Body of pancreas (tissue), 4 donors: ENCODE measurements around the gene SIRPA.

Source experiments
- POLR2A ChIP-seq, 3 donors: fragments of 450-650 bp; IDR thresholded peaks; one replicate each; pipeline ENCODE4 v1.6.1; 2016; ENCODE audit warnings: antibody characterized with exemption in 3 of 3, mild to moderate bottlenecking in 2 of 3
- TF ChIP-seq, protein P1 (sequence below), 7 experiments: fragments of 450-650 bp in 4 of 7; fragments of 200-600 bp in 3 of 7; sonication (generic) in 3 of 7; IDR thresholded peaks; one replicate each; pipeline ENCODE4 v1.5.1; 2016 to 2019; ENCODE audit warnings: antibody characterized with exemption in 7 of 7

DNA sequence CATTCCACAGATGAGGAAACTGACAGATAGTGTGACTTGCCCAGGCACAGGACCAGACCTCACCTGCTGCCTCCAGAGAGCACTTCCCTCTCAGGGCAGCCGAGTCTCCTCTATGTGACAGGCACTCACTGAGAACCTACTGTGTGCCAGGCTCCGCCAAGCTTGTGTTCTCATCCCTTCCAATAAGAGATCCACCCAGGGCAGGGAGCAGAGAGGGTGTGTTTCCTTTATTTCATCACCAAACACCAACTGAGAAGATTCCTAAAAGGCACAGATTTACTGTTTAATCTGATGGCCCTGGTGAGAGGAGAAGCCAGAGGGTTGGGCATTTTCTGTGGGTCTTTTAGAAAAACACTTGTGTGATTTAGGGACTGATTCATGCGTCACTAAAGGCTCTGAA is 20.5 kb downstream of the SIRPA start:
- TF ChIP-seq, protein P1, sequence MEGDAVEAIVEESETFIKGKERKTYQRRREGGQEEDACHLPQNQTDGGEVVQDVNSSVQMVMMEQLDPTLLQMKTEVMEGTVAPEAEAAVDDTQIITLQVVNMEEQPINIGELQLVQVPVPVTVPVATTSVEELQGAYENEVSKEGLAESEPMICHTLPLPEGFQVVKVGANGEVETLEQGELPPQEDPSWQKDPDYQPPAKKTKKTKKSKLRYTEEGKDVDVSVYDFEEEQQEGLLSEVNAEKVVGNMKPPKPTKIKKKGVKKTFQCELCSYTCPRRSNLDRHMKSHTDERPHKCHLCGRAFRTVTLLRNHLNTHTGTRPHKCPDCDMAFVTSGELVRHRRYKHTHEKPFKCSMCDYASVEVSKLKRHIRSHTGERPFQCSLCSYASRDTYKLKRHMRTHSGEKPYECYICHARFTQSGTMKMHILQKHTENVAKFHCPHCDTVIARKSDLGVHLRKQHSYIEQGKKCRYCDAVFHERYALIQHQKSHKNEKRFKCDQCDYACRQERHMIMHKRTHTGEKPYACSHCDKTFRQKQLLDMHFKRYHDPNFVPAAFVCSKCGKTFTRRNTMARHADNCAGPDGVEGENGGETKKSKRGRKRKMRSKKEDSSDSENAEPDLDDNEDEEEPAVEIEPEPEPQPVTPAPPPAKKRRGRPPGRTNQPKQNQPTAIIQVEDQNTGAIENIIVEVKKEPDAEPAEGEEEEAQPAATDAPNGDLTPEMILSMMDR (IDR thresholded peaks at IDR 0.05): no peak
- no peak for TF ChIP-seq POLR2A (IDR thresholded peaks at IDR 0.05)
